NCI-H510A treated with DMSO at 0.1 percent for 48 hours (cell line): ENCODE results near the gene DLEU7.

ENCODE experiments used
- DNase-seq: peaks from one replicate; lab custom pipeline; 2025; lab: John Stamatoyannopoulos, UW

DLEU7 gene

GRCh38 chr13:50793026-50793425 lies 50.5 kb downstream of the DLEU7 start:
- no peak for DNase-seq

- DNase-seq = no peak
Observed at GRCh38 chr13:50788551-50789210, 54.8 kb downstream of the DLEU7 start.

- no peak for DNase-seq
Observed at GRCh38 chr13:50787316-50788195, 55.9 kb downstream of the DLEU7 start.

- DNase-seq = no peak
Observed at GRCh38 chr13:50783717-50784290, 59.7 kb downstream of the DLEU7 start.

GRCh38 chr13:50783066-50783465 lies 60.4 kb downstream of the DLEU7 start:
- no peak for DNase-seq

GRCh38 chr13:50780201-50781015 lies 63.1 kb downstream of the DLEU7 start:
- DNase-seq = no peak

- DNase-seq = no peak
Observed at GRCh38 chr13:50779443-50780200, 63.9 kb downstream of the DLEU7 start.
